GM10847 (cell line): ENCODE results near the gene SRCAP.
A peak's percentile ranks its signal among the peaks of the same experiment; 100 is the strongest.

ENCODE experiments used
- POLR2A ChIP-seq: IDR thresholded peaks from 2 replicates; pipeline ENCODE4 v1.6.1; 2011; ENCODE audit not compliant: insufficient read length; ENCODE audit errors: extremely low read depth

SRCAP gene

DNA sequence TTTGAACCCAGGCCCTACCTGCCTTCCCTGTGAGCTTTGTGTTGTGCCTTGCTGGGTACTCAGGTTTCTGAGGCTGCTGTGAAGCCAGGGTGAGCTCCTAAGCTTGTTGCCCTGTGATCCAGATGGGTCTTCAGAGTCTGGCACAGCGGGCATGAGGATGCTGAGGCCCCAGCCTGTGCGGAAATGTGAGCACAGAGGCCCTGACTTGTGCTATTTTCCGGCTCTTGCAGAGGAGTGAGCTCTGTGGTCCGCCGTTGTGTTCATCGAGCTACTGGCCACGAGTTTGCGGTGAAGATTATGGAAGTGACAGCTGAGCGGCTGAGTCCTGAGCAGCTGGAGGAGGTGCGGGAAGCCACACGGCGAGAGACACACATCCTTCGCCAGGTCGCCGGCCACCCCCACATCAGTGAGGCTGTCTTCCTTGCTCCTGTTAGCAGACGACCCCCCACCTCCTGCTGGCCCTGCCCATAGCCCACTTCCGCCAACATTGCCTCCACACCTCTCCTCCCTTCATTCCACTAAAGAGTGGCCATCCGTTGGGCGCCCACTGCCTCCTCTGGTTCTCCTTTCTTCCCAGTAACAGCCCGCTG lies 52.0 kb downstream of the SRCAP start:
- no peak for TF ChIP-seq POLR2A

DNA sequence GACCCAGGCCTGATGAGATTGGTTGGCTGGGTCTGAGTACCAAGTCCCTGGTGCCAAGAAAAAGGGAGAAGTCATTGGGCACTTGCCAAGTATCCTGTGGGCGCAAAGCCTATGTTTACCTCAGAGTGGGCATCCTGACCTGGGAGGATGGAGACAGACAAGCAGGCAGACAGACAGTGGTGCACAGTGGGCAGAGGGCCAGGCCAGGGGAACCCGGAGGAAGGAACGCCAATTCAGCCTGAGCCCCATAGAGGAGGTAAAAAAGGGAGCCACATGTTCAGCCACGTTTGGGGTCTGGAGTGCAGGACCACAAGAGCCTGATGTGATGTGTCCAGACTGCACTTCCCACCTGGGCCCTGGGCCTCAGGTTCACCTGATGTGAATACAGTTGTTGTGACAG lies 54.6 kb downstream of the SRCAP start:
- no peak for TF ChIP-seq POLR2A

DNA sequence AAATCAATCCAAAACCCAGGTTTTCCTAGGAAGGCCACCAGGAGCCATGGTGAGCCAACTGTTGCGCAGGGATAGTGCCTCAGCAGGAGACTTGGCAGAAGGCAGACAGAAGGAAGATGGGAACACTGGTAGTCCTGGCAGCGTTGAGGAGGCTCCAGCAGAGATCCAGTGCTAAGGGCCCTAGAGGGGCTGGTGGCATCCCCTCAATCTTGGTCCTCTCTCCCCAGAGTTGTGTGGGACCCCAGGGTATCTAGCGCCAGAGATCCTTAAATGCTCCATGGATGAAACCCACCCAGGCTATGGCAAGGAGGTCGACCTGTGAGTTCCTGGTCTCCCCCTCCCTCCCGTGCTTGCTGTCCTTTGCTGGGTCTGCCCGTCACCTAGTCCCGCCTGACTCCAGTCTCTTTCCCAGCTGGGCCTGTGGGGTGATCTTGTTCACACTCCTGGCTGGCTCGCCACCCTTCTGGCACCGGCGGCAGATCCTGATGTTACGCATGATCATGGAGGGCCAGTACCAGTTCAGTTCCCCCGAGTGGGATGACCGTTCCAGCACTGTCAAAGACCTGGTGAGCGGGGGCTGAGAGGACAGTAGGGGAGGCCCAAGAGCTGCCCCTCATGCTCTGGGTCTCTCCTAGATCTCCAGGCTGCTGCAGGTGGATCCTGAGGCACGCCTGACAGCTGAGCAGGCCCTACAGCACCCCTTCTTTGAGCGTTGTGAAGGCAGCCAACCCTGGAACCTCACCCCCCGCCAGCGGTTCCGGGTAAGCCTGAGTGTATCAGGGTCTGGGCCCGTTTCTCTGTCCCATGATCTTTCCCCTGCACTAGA lies 57.2 kb downstream of the SRCAP start:
- no peak for TF ChIP-seq POLR2A

DNA sequence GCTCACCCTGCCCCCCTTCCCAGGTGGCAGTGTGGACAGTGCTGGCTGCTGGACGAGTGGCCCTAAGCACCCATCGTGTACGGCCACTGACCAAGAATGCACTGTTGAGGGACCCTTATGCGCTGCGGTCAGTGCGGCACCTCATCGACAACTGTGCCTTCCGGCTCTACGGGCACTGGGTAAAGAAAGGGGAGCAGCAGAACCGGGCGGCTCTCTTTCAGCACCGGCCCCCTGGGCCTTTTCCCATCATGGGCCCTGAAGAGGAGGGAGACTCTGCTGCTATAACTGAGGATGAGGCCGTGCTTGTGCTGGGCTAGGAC lies 57.8 kb downstream of the SRCAP start:
- TF ChIP-seq POLR2A = no peak

DNA sequence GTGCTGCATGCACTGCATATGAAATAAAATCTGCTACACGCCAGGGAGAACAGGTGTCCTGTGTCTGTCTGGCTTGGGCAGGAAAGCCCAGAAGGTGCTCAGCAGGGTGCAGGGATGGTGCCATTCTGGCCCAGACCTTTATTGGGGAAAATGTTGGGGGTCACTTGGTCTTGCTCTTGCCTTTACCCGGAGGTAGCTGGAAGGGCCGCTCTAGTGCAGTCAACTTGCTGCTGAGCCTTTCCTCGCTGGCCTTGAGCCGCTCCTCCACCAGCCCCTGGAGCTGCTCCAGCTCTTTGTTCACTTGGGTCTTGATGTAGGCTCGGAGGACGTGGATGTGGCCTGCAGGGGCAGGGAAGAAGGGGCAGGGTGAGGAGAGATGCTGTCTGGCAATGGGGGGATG lies 58.3 kb downstream of the SRCAP start:
- TF ChIP-seq POLR2A = no peak

DNA sequence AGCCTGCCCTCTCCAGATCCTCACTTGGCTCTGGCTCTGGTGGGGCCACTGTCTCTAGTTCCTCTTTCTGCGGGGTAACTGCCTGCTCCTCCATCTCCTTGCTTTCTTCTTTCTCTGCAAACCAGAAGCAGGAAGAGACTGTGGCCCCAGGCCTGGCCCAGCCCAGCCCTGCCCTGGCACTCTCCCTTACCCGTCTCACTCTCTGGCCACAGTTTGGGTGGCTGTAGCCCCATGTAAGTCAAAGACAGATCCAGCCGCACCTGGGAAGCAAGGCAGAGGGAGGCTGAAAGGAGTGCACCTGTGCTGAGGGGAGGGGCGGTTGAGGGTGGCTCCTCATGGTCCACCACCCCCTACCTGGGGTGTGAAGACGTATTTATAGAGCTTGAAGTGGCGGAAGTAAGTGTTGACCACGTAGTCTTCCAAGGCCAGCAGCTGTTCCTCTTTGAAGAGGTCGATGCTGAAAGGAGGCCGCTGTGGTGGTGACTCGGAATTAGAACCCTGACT lies 60.1 kb downstream of the SRCAP start:
- TF ChIP-seq POLR2A = no peak

DNA sequence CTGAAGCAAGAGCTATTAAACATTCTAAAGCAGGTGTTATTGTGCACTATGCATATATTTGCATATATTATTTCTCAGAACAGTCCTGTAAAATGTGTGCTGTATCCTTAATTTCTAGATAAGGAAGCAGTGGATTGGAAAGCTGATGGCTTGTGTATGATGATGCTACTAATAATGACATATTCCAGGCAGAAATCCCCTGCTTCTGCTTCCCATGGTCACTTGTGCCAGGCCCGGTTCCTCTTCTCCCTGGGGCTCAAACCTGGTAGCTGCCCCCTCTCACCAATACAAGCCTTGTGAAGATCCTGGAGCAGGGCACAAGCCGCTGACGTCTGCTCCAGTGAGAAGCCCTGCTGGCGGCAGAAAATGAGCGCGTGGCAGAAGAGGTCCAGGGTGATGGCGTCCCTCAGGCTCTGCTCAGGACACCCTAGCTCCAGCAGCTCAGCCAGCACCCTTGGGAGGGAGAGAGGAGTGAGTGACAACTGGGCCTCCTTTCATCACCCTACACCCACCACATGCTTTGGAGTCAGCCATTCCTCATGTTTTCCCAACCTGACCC lies 61.1 kb downstream of the SRCAP start:
- no peak for TF ChIP-seq POLR2A

DNA sequence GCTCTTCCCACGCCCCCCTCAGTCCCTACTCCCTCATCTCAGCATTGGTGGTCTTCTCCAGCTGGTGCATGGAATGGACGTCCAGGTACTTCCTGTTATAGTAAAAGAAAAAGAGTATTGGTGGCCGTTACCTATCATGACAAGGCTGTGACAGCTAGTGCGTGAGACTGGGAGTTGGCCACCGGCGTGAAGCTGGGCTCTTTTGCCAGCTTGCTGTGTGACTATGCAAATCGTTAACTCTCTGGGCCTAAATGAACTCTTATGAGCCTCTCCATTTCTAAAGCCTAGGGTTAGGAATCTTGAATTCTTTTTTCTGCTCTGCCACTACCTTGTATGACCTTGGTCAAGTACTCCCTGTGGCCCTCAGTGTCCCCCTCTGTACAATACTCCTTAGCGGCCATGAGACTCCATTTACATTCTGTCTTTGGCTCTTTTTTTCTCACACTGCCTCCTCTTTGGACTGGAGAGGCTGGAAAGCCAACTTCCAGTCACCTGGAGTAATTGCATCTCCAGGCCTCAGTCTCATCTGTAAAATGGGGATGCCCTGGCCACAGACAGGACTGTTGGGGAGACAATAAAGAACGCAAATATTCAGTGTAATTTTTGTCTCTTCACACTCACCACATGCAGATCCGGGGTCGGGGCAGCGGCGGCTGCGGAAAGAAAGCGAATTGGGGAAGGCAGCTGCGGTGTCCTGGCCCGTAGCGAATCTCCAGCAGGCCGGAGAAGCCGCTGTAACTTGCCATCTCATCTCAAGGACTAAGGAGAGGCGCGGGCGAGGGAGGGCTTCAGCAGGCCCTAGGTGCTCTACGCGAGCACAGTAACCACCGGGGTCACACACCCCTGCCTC lies 61.8 kb downstream of the SRCAP start:
- TF ChIP-seq POLR2A = no peak

DNA sequence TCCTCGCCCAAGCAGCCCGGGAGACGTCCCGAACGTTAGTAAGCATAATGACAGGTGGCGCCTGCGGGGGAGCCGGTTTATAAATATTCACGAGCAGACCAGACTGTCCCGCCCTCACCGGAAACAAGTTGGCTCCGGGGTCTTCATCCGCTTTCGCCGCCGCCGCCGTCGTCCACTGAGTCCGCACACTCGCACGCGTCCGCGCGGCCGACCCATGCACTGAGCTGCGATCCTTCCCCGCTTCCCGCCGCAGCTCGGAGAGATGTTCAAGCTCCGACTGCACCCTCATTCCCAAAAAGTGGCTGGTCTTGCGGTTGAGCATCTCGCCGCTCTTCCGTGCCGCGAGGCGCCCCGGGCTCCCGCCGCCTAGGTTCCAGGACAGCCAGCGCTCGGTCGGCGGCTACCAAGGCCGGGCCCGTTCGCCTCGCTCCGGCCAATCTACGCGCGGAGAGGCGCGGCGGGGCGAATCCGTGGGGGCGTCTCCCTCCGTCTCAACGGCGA lies 62.5 kb downstream of the SRCAP start:
- TF ChIP-seq POLR2A = peak; percentile 11

DNA sequence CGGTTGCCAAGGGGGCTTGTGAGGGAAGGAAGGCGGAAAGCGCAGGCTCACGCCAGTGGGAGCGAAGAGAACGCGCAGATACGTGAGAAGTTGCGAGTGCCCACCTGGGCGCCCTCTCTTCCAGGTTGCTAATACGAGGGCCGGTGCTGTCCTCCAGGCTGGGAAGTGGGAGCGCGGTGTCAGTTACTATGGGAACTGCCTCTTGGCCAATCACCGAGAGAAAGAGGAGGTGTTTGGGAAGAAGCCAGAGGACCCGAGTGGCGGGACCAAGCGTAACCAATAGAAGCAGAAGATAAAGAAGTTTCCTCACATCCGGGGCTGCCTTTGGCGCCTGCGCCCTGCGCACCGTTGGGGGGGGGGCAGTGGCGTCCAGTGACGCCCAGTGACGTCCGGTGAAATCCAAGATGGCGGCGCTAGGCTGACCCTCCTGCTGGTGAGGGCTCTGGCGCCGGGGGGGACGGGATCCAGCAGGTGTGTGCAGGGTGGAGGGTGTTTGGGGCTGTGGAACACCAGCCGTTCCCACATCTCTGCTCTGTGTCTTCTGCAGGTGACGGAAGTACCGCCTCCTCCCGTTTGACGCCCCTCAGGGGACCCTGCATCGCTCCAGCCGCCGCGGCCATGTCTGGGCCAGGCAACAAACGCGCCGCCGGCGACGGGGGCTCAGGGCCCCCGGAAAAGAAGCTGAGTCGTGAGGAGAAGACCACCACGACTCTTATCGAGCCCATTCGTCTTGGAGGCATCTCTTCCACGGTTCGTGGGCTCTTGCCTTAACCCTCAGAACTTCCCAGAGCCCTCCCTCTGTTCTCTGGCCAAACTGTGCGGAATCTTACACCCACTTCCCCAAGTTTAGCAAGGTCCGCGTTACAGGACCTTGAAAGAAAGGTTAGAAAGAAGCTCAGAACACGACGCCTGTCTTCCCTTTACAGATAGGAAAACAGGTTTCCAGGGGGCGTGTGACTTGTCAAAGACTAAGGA lies 63.2 kb downstream of the SRCAP start, which contains the start of the genes CFAP119 and RNF40:
TSS of gene CFAP119 (minus strand) at position 135 of the 975 bp plus-strand sequence. CDS start 314 bp downstream, outside the sequence.
TSS of gene RNF40 (plus strand) at position 395 of the 975 bp plus-strand sequence. CDS start at position 619, 224 bp downstream.
- TF ChIP-seq POLR2A = peak; percentile 78

DNA sequence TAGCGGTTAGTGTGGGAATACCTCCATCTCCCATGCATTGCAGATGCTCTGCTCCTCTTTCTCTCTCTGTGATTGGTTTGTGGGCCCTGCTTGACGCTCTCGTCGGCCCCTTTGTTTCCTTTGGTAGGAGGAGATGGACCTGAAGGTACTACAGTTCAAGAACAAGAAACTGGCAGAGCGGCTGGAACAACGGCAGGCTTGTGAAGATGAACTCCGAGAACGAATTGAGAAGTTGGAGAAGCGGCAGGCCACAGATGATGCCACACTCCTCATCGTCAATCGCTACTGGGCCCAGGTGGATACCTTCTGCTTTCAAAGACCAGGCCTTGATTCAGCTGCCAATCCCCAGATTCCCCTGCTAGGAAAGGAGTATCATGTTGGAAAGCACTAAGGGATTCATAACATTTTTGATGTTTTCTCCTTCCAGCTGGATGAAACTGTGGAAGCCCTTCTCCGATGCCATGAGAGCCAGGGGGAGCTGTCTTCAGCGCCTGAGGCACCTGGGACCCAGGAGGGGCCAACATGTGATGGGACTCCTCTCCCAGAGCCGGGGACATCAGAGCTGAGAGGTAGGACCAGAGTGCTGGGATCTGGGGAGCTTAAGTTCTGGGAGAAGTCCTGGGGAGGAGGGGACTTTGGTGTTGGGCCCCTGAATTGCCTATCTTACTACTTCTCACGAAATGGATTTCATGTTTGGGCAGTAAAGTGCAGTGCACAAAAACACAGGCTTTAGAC lies 64.2 kb downstream of the SRCAP start:
- TF ChIP-seq POLR2A = no peak

DNA sequence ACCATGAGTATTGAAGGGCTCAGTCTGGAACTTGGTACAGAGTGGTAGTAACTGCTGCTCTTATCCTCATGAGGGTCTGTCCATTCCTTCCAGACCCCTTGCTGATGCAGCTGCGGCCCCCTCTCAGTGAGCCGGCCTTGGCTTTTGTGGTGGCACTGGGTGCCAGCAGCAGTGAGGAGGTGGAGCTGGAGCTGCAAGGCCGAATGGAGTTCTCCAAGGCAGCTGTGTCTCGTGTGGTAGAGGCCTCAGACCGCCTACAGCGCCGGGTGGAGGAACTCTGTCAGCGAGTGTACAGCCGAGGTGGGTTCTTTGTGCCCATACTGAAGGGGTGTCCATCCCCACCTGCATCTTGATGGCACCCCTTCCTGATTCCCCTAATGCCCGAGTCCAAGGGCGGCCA lies 65.1 kb downstream of the SRCAP start:
- no peak for TF ChIP-seq POLR2A

DNA sequence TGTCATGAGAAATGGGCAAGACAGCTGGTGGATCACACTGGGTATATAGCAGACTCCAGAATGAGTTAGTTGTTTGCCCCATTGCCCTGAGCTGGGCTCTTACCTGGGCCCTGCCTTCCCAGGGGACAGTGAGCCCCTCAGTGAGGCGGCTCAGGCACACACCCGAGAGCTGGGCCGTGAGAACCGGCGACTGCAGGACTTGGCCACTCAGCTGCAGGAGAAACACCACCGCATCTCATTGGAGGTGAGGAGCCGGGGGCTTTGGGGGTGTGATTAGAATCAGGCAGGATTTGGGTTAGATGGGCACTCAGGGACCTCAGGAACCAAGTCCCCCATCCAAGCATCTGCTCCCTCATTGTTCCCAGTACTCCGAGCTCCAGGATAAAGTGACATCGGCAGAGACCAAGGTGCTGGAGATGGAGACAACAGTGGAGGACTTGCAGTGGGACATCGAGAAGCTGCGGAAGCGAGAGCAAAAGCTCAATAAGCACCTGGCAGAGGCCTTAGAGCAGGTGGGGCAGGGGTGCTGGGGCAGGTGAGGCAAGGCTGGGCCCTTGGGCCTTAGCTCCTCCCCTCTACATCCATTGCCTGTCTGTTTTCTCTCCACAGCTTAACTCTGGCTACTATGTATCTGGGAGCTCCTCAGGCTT lies 66.0 kb downstream of the SRCAP start:
- TF ChIP-seq POLR2A = no peak
